Breast epithelium (tissue), 4 donors: ENCODE data around the gene ZMYM2. TPM values are rescaled to one million over a fixed set of nuclear protein-coding genes. Genes with fewer than 3 reads are reported as not detected.

Source experiments
- DNase-seq, 2 donors: peaks; one replicate each; pipeline ENCODE4 v3.0.0-alpha.2; 2019; ENCODE audit warnings: low spot score in 2 of 2
- H3K27ac ChIP-seq, 2 donors: fragments of 200-600 bp; sonication (generic) in 1 of 2; one replicate each; pipeline ENCODE4 v1.5.1; 2016 to 2019; ENCODE audit warnings: mild to moderate bottlenecking in 1 of 2
- H3K27me3 ChIP-seq, 2 donors: fragments of 200-600 bp; sonication (generic) in 1 of 2; one replicate each; pipeline versions ENCODE4 v1.5.1 to v1.6.0; 2017 to 2019; ENCODE audit warnings: control low read depth in 1 of 2, mild to moderate bottlenecking in 1 of 2
- H3K36me3 ChIP-seq: fragments of 200-600 bp; one replicate; pipeline ENCODE4 v1.5.1; 2019
- H3K4me1 ChIP-seq, 2 donors: fragments of 200-600 bp; sonication (generic); one replicate each; pipeline ENCODE4 v1.5.1; 2016 to 2019; ENCODE audit warnings: control low read depth in 1 of 2
- H3K4me3 ChIP-seq, 3 donors: fragments of 200-600 bp; sonication (generic); 1 replicate in 2 of 3; 2 replicates in 1 of 3; pipeline ENCODE4 v1.5.1; 2016 to 2019; ENCODE audit warnings: mild to moderate bottlenecking in 3 of 3, moderate library complexity in 2 of 3
- H3K9me3 ChIP-seq, 2 donors: fragments of 200-600 bp; sonication (generic) in 1 of 2; one replicate each; pipeline ENCODE4 v1.5.1; 2016 to 2019; ENCODE audit warnings: control low read depth in 1 of 2
- CTCF ChIP-seq, 3 donors: fragments of 450-650 bp; IDR thresholded peaks; one replicate each; pipeline ENCODE4 v1.5.1; 2016 to 2017; ENCODE audit warnings: antibody characterized with exemption in 3 of 3, mild to moderate bottlenecking in 3 of 3, moderate library complexity in 3 of 3
- POLR2A ChIP-seq: fragments of 450-650 bp; IDR thresholded peaks from one replicate; pipeline ENCODE4 v1.6.1; 2016; ENCODE audit warnings: antibody characterized with exemption, mild to moderate bottlenecking, moderate library complexity
- POLR2AphosphoS5 ChIP-seq, 3 donors: sonication (generic); formaldehyde crosslinking; IDR thresholded peaks; one replicate each; pipeline ENCODE4 v1.6.1; 2017; ENCODE audit warnings: antibody characterized with exemption in 3 of 3
- intact Hi-C: fragments of 100-400 bp; cut with DNase I; formaldehyde crosslinking; loops from one replicate; pipeline ENCODE4 v1.15.1; 2023; ENCODE audit warnings: low total_unique reads
- total RNA-seq, 3 donors: library from RNA; depleted of rRNA; stranded (reverse); fragments of >200 nt; gene quantifications; one replicate each; pipeline ENCODE4 v1.1.0, GENCODE V29; 2016

ZMYM2 gene
- total RNA-seq, 3 donors from 2014 or later = 76.5 to 118 (median 93.1) TPM

- H3K36me3 ChIP-seq = no peaks in the 10 kb centered on the region
These were observed 95.4 kb downstream of the ZMYM2 start for GRCh38 chr13:20053891-20054290.

GRCh38 chr13:20054586-20054985 is 96.1 kb downstream of the ZMYM2 start:
- no peaks in the 10 kb centered on the region for H3K9me3 ChIP-seq
- peaks cover 5% of the 10 kb centered on the region for H3K36me3 ChIP-seq
- intact Hi-C loops = no loop called here
- H3K27ac ChIP-seq = no peak overlapping the region
- TF ChIP-seq CTCF (IDR thresholded peaks at IDR 0.05) (no peak), POLR2AphosphoS5 (IDR thresholded peaks at IDR 0.05) (no peak), POLR2A (no peak)
- no peaks in the 10 kb centered on the region for H3K27me3 ChIP-seq
- DNase-seq = no peak
- H3K4me1 ChIP-seq = no peaks in the 10 kb centered on the region
- H3K4me3 ChIP-seq = no peak overlapping the region

More at GRCh38 chr13:20053891-20054290, 95.4 kb downstream of the ZMYM2 start:
- TF ChIP-seq POLR2A (no peak), CTCF (IDR thresholded peaks at IDR 0.05) (no peak), POLR2AphosphoS5 (IDR thresholded peaks at IDR 0.05) (no peak)
- H3K27ac ChIP-seq = no peak overlapping the region
- no peaks in the 10 kb centered on the region for H3K4me1 ChIP-seq
- H3K27me3 ChIP-seq = no peaks in the 10 kb centered on the region
- no peak for DNase-seq
- H3K4me3 ChIP-seq = no peak overlapping the region
- no peaks in the 10 kb centered on the region for H3K9me3 ChIP-seq
- intact Hi-C loops = no loop called here

GRCh38 chr13:20057214-20057613 is 98.7 kb downstream of the ZMYM2 start:
- H3K9me3 ChIP-seq = no peaks in the 10 kb centered on the region
- intact Hi-C loops = no loop called here
- H3K4me3 ChIP-seq = no peak overlapping the region
- no peaks in the 10 kb centered on the region for H3K4me1 ChIP-seq
- H3K36me3 ChIP-seq = peaks cover 9% of the 10 kb centered on the region
- TF ChIP-seq POLR2A (no peak), POLR2AphosphoS5 (IDR thresholded peaks at IDR 0.05) (no peak), CTCF (IDR thresholded peaks at IDR 0.05) (no peak)
- no peaks in the 10 kb centered on the region for H3K27me3 ChIP-seq
- no peak for DNase-seq
- H3K27ac ChIP-seq = no peak overlapping the region

GRCh38 chr13:20057963-20058362 is 99.4 kb downstream of the ZMYM2 start:
- TF ChIP-seq CTCF (IDR thresholded peaks at IDR 0.05) = no peak
- TF ChIP-seq POLR2AphosphoS5 (IDR thresholded peaks at IDR 0.05) = no peak
- no peak for TF ChIP-seq POLR2A
- H3K27me3 ChIP-seq = no peaks in the 10 kb centered on the region
- intact Hi-C loops = no loop called here

GRCh38 chr13:20058476-20058875 is 99.9 kb downstream of the ZMYM2 start:
- no peak for DNase-seq
- H3K27ac ChIP-seq = no peak overlapping the region
- H3K4me1 ChIP-seq = no peaks in the 10 kb centered on the region
- peaks cover 9% of the 10 kb centered on the region for H3K36me3 ChIP-seq
- no peak overlapping the region for H3K4me3 ChIP-seq
- intact Hi-C loops = no loop called here
- no peaks in the 10 kb centered on the region for H3K9me3 ChIP-seq
- TF ChIP-seq POLR2AphosphoS5 (IDR thresholded peaks at IDR 0.05) (no peak), CTCF (IDR thresholded peaks at IDR 0.05) (no peak), POLR2A (no peak)
- H3K27me3 ChIP-seq = no peaks in the 10 kb centered on the region

More at GRCh38 chr13:20057963-20058362, 99.4 kb downstream of the ZMYM2 start:
- H3K4me1 ChIP-seq = no peaks in the 10 kb centered on the region
- H3K27ac ChIP-seq = no peak overlapping the region
- DNase-seq = no peak
- no peak overlapping the region for H3K4me3 ChIP-seq
- no peaks in the 10 kb centered on the region for H3K9me3 ChIP-seq
- peaks cover 9% of the 10 kb centered on the region for H3K36me3 ChIP-seq
